ENCODE data around the gene ZNF628.

ZNF628 gene

DNA sequence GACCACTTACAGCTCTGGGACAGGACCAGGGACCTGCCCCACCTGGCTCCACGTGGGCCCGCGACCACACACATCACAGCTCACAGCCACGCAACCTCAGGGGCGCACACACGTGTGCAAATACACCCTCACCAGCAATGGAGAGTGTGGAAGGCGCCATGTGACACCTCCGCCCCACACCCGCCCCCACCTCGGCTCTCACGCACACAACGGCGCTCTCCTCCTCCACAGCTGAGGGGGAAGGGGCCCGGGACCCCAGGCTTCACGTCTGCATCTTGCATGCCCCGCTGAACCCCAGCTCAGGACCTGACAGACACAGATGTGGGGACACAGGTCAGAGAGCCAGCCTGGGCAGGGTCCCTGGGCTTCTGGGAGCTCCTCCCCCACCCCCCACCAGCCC lies 26.9 kb upstream of the ZNF628 start:
- H3K4me3 ChIP-seq (ENCODE audit: low read depth, low read length) = no peak overlapping the region

DNA sequence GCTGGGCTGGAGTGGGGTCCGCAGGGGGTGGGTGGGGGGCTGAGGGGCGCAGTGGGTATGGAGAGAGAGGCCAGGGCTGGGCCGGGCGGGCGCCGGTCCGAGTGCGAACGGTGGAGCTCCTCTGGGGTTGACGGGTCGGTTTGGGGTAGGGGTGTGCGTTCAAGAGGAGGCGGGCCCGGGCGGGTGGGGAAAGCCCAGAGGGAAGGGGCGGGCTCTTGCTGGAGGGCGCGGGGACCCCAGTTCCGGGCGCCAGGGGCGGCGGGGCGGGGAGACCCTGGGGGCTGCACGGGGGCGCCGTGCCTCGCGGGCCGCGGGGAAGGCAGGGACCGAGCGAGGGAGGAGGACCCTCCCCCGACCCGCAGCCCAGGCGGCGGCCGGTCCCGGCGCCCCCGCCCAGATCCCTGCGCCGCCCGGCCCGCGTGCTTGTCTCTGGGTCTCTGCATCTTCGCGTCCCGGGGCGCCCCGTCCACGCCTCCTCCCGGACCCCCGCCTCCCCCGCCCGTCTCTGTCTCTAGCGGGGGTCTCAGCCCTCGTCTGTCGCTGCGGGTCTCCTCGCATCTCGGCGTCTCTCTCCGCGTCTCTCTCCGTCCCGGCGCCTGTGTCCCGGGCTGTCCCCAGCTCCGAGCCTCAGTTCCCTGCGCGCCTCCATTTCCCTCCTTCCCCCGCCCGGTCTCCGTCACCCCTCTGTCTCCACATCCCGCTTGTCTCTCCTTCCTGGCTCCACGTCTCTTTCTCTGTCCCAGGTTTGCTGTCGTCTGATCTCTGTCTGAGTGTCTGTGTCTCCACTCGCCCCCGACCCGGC lies 25.1 kb upstream of the ZNF628 start:
- peak overlapping the region; percentile 25 for H3K4me3 ChIP-seq (ENCODE audit: low read depth, low read length)

DNA sequence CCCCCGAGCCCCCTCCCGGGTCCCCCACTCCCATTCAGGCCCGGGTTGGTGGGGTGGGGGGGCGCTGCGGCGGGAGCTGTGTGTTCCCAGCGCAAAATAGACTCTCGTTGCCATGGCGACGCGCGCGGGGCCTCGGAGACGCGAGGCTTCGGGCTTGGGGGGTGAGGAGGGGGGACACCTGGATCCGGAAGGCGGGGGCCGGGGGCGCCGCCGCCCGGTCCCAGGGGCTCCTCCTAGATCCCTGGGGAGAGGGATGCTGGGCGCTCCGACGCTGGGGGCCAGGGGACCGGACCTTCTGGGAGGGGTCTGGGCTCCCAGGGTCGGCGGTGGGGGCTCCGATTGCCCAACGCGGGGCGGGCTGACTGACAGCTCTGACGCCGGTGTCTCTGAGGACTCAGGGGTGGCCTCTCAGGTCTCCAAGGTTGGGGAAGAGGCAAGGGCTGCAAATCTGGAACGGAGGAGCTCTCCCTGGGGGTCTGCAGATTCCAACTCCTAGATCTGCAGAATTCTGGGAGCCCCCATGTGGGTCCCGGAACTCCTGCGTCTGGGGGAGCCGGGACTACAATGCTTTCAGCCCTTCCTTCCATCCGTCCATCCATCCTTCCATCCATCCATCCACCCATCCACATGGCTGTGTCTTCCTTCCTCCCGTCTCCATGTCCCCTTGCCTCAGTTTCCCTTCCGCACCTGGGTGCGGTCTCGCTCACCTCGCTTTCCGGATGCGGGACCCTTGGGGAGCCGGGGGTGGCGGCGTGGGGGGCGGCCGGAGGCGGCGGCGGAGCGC lies 24.3 kb upstream of the ZNF628 start:
- no peak overlapping the region for H3K4me3 ChIP-seq (ENCODE audit: low read depth, low read length)

DNA sequence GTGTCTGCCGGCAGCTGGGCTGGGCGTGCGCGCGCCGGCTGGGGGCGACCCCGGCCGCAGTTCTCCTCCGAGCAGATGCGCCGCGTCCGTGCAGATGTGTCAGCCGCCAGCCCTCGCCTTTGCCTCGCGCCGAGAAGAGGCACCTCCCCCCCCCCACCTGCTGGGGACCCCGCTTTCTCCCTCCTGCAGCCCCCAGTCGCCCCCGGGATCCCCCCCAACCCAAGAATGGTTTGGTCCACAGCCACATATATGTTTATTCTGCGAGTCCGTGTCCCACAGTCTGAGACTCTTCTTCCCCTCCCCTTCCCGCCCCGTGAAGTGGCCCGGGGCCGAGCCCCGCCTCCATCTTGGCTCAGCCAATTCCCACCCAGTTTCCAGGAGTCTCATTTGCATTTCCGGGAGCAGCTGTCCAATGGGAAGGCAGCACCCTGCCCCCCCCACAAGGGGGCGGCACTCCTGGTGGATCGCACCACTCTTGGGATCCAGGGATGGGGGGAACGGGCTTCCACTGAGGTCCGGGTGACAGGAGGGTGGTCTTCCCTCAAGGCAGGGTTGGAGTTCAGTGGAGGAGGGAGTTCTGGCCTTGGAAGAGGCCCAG lies 23.6 kb upstream of the ZNF628 start:
- H3K4me3 ChIP-seq (ENCODE audit: low read depth, low read length) = no peak overlapping the region

DNA sequence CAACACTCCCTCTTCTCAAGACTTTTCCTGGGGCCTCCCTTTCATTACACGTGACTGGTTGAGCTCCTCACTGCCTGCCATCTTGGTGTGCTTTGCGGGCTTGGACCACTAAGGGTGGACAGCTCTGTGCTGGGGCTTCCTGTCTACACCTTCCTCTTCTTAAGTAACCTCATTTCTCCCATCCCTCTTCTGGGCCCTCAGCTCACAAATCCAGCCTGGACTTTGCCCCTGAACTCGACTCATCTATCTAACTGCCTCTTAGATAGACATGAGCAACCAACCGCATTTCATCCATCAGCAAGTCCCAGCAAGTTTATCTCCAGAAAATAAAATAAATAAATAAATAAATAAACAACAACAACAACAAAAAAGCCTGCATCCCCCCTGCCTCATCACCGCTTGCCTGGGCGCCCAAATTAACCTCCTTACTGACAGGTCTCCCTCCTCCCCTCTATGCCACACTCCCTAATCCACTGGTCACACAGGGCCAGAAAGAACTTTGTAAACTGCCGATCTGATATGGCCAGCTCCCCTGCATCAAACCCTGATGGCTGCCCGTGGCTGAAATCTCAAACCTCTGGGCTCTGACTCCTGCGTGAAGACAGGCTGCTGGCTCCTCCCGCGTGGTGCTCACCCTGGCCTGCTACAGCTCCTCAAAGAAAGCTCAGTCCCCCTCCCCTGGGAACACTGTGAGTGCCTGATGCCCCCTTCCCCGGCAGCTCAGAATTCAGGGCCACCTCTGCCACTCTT lies 22.7 kb upstream of the ZNF628 start:
- H3K4me3 ChIP-seq (ENCODE audit: low read depth, low read length) = no peak overlapping the region

DNA sequence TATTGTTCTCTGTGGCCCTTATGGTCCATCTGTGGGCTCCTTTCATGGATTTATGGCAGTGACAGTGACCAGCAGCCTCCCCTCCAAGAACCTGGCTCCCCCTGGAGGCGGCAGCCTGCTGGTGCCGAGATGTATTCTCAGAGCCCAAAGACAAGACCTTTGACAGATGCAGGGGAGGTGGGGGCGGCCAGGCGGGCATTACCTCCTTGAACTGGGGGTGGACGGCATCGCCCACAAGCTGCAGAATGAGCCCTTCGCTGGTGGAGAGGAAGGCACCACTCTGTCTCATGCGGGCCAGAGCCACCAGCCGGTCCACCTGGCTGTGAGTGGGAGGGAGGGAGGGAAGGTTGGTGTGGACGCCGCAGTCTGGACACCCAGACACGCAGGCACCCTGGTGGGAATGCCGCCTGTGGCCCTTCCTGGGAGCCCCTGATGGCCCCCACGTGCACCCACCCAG lies 21.6 kb upstream of the ZNF628 start:
- H3K4me3 ChIP-seq (ENCODE audit: low read depth, low read length) = no peak overlapping the region

DNA sequence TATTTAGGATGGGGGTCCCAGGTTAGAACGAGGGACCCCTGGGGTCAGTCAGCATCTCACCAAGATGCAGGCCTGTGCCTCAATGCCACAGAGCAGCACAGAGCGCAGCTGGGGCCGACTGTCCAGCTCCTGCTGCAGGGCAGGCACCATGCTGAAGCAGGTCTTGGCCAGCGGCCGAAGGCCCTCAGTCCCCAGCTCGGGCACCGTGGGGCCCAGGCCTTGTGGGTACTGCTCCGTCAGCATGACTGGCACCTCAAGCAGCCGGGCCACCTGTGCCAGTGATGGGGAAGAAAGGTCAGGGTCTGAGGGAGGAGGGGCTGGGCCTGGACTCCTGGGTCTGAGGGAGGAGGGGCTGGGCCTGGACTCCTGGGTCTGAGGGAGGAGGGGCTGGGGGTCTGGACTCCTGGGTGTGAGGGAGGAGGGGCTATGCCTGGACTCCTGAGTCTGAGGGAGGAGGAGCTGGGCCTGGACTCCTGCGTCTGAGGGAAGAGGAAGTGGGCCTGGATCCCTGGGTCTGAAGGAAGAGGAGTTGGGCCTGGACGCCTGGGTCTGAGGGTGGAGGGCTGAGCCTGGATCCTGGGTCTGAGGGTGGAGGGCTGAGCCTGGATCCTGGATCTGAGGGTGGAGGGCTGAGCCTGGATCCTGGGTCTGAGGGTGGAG lies 20.7 kb upstream of the ZNF628 start:
- H3K4me3 ChIP-seq (ENCODE audit: low read depth, low read length) = no peak overlapping the region

DNA sequence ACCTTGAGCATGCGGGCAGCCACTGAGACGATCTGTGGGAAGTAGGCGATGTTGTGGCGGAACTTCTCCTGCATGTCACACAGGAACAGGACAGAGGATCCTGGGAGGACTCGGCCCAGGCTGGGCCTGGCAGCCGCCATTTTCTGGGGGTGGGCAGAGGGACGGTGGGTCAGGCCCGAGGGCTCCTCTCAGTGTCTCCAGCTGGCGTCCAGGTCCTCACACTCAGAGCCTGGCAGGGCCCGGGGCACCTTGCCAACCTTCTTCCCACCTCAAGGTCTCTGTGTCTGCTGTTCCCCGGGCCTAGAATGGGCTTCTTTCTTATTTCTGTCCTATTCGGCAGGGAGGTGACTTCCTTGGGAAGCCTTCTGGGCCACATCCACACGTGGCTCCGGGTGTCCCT lies 20.1 kb upstream of the ZNF628 start:
- no peak overlapping the region for H3K4me3 ChIP-seq (ENCODE audit: low read depth, low read length)

DNA sequence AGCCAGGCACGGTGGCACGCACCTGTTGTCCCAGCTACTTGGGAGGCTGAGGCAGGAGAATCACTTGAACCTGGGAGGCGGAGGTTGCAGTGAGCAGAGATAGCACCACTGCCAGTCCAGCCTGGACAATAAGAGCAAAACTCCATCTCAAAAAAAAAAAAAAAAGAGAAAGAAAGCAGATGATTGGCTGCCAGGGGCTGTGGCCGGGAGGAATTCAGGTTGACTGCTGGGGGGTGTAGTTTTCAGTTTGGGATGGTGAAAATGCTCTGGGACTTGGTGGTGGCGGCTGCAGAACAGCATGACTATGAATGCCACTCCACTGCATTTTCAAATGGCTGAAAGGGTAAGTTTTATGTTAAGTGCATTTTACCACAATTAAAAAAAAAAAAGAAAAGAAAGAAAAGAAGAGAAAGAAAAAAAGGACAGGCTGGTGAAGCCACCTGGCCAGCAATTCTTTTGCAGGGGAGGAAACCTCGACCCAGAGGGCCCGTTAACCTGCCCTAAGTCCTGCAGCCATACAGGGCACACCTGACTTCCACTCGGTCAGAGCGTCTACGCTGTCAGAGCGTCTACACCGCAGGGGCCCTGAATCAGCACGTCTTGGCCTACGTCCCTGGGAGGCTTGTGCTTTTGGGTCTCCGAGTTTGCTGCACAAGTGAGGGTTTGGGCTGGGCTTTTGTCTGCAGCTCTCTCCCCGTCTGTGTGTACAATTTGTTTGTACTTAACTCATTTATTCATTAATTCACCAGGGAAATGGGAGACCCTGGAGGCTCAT lies 18.5 kb upstream of the ZNF628 start:
- no peak overlapping the region for H3K4me3 ChIP-seq (ENCODE audit: low read depth, low read length)

DNA sequence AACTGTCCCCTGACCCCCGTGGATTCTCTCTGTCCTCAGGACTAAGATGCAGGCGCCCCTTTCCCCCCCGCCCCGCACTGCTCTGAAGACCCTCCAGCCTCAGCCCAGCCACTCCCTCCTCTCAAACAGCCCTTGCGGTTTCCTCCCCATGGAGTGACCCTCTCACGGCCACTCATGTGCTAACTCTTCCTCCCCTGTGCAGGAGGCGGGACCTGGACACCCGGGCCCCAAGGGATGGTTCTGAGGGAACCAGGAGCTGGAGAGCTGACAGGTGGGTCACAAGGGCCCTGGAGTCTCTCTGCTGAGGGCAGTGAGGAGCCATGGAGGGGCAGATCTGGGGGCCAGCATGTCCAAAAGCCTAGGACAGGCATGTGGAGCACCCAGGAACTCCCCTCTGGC lies 16.9 kb upstream of the ZNF628 start:
- H3K4me3 ChIP-seq (ENCODE audit: low read depth, low read length) = no peak overlapping the region

DNA sequence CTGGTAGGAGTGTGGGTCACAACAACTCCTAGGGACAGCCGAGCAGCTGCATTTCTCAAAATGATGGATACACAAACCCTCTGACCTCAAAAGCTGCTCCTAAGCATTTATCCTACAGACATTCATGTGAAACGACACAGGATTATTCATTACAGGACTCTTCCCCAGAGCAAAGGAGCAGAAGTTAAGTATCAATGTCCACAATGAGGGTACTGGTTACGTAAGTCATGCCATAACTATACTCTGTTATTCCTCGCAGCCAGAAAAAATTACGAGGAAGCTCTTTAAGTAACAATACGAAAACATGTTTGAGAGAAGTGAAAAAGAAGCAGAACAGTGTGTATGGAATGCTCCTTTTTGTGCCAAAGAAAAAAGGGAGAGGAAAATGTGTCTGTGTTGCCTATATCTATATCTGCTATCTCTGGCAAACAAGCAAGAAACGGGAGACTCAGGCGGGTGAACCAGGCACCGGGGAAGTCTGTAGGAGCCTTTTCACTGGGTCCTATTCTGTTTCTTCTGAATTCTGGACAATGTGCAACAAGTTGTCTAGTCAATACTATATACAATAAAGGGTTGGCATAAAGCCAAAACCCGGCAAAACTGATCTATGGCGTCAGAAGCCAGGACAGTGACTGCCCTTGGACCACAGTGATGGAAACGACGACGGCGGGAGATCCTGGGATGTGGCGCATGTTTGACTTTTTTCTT lies 16.3 kb upstream of the ZNF628 start:
- H3K4me3 ChIP-seq (ENCODE audit: low read depth, low read length) = peak overlapping the region; percentile 44

DNA sequence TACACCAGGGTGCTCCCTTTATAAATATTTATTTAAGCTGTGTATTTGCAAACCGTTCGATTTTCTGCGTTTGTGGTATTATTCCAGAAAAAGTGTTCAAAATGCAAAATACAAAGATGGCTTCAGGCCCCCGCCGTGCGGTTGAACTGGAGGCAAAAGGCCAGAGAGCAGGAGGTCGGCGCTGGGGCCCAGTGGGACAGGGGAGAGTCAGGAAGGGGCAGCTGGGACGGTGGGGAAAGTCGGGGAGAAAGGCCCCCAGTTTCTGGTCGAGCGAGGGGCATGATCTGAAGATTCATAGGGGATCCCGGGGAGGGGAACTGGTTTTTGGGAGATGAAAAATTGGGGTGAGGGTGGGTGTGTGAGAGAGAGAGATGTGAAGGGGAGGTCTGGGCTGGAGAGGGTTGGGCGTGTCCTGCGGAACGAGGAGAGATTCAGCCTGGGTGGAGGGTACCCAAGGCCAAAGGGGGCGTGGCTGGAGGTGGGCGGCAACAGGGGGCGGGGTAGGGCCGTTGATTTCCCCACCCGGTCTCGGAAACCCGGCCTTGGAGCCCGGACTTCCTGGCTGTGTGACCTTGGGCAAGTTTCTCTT lies 15.7 kb upstream of the ZNF628 start:
- H3K4me3 ChIP-seq (ENCODE audit: low read depth, low read length) = peak overlapping the region; percentile 65

DNA sequence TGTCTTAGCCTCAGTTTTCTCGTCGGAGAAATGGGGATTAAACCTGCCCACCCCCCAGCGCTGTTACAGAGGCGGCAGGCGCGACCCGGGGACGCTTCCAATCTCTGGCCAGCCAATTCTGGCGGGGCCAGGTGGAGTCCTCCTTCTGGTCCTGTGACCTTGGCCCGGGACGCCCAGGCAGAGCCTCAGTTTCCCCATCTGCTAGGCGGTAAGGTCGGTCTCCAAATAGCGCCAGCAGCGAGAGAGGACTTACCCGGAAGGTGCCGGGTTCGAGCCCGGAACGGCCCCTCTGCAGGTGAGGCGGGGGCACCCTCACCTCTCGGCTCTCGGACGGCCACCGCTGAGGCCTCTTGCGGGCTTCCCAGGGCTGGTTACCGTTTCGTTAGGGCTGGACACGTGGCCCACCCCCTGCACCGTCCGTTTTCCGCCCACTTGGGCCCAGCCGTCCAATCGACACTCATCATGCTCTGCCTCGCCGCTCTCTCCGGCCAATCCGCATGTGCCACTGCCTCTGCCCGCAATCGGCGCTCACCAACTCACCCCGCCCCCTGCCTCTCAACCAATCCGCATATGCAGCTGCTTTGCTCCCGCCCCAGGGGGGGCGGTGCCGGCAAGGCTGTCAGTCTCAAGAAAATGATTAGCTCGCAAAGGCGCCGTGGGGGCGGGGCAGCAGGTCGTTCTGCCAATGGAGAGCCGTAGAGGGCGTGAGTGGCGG lies 15.0 kb upstream of the ZNF628 start, which contains the start of gene ISOC2:
Gene ISOC2 (minus strand): TSS at position 384 of the 715 bp plus-strand sequence. CDS start 5,156 bp downstream, outside the sequence.
- peak within 1 kb of the TSS; percentile 65 for H3K4me3 ChIP-seq (ENCODE audit: low read depth, low read length)

DNA sequence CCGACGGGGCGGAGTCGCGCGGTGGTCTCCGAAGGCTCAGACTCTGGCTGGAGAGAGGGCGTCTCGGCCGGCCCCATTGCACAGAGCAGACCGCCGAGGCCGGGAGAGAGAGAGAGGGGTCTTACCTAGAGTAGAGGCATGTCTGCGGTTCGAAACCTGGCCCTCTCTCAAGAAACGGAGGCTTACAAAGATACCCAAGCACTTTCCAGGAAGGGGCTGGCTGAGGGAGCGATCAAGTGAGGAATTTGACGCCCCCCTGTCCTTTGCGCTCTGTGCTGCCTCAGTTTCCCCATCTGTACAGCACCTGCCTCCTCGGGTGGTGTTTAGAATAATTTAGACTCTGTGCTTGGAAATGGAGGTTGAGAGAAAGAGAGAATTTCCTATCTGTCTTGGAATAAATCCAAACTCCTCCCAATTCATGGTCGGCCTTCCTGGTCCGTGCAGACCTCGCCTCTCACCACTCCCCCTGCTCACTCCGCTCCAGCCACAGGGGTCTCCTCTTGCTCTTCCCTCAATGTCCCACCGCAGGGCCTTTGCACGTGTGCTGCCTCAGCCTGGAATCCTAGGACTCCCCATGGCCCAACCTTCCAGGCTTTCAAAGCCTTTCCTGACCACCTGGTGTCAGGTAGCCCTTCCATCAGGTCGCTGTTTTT lies 14.3 kb upstream of the ZNF628 start:
- H3K4me3 ChIP-seq (ENCODE audit: low read depth, low read length) = no peak overlapping the region

DNA sequence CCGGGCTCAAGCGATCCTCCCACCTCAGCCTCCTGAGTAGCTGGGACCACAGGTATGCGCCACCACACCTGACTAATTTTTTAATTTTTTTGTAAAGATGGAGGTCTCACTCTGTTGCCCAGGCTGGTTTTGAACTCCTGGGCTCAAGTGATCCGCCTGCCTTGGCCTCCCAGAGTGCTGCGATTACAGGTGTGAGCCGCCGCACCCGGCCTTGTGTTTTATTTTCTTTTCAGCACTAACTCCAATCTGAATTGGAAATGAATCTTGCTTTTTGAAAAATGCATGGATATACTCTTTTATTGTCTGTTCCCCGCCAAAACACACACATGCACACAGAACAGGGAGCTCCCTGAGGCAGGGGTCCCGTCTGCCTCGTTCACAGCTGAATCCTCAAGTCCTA lies 13.7 kb upstream of the ZNF628 start:
- H3K4me3 ChIP-seq (ENCODE audit: low read depth, low read length) = no peak overlapping the region

DNA sequence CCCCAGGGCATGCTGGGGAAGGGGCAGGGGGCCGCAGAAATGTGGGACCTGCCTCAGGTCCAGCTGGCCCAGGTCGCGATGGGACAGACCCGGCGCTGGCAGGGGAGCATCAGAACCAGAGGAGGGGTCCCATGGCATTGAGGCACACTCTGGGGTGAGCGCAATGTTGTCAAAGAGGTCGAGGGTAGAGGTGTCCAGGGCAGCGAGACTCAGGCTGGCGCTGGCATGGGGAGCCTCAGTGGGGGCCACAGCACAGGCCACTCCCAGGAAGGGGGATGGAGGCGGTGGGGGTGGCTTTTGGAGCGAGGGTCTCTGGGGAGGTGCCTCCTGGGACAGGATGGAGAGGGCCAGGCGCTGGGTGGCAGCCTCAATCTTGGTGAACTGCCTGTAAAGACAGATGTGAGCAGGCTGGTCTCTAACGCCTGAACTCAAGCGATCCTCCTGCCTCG lies 12.8 kb upstream of the ZNF628 start:
- peak overlapping the region; percentile 45 for H3K4me3 ChIP-seq (ENCODE audit: low read depth, low read length)

DNA sequence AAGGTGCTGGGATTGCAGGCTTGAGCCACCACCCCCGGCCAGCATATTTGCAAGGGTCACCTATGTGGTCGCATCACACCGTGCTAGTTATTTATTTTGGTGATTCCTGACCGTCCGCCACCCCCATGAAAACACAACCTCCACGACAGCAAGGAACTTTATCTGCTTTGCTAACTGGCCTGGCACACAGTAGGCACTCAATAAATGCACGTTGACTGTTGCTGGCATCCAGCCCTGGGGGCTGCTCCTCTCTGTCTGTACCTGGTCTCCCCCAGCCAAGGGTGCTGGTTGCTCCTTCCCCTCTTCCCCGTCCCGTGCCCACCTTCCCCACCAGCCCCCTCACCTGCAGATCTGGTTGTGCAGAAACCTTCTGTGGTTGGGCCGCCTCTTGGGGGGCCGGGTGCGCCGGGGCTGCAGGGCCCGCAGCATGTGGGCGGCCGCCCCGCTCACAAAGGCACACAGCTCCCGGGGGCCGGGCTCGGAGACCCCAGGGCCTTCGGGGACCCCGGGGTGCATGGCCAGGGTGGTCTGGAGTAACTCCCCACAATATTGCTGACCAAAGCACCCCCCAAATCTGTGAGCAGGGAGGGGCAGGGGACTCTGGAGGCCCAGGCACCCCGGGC lies 12.3 kb upstream of the ZNF628 start:
- H3K4me3 ChIP-seq (ENCODE audit: low read depth, low read length) = peak overlapping the region; percentile 45
